ENCODE data around the gene RRAGC. TPM values are rescaled to one million over a fixed set of nuclear protein-coding genes. Genes with fewer than 3 reads are reported as not detected.

RRAGC gene
- total and polyA plus RNA-seq, 2 experiments from 2014 or later: 9.3 to 12.8 TPM

DNA sequence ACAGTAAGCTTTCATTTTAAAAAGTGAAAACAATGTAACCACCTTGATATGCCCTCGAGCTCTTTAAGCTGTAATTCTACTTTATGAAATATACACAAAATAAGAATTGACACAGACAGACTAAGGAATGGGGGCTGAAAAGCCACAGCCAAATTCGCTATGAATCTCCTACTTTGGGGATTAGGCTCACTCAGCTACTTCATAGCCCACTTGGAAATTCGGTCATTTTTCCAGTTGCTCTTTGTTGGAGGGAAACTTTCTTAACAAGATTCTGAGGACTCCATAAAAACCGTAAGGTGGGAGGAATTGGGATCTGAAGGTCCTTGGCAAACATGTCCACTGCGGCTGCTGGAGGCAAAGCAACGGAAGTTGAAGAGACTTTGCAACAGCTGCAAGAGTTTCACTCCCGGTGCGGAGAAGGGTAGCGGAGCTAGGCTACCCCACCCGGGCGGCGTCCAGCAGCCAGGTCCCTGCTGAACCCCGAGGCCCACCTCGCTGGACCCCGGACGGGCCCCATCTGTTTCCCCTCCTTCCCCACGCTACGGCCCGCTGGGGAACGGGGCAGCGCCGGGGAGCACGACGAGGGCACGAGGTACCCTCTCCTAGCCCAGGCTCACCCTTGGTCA, 12.9 kb upstream of the RRAGC start (continued):
- TF ChIP-seq, protein P1, sequence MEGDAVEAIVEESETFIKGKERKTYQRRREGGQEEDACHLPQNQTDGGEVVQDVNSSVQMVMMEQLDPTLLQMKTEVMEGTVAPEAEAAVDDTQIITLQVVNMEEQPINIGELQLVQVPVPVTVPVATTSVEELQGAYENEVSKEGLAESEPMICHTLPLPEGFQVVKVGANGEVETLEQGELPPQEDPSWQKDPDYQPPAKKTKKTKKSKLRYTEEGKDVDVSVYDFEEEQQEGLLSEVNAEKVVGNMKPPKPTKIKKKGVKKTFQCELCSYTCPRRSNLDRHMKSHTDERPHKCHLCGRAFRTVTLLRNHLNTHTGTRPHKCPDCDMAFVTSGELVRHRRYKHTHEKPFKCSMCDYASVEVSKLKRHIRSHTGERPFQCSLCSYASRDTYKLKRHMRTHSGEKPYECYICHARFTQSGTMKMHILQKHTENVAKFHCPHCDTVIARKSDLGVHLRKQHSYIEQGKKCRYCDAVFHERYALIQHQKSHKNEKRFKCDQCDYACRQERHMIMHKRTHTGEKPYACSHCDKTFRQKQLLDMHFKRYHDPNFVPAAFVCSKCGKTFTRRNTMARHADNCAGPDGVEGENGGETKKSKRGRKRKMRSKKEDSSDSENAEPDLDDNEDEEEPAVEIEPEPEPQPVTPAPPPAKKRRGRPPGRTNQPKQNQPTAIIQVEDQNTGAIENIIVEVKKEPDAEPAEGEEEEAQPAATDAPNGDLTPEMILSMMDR (conservative IDR thresholded peaks at IDR 0.05; ENCODE audit: low read depth in 2 of 2): no peak
- no peak for TF ChIP-seq POLR2AphosphoS5 (IDR thresholded peaks at IDR 0.05; ENCODE audit: low read depth)
- no peak for TF ChIP-seq ZNF331 (CRISPR knock-in tag; IDR thresholded peaks at IDR 0.05; ENCODE audit: low read depth)
- TF ChIP-seq EZH2 (IDR thresholded peaks at IDR 0.05; ENCODE audit: low read depth, unreplicated experiment): no peak
- TF ChIP-seq STAT1 (IDR thresholded peaks at IDR 0.05; ENCODE audit: unreplicated experiment): no peak
- TF ChIP-seq, protein P2, sequence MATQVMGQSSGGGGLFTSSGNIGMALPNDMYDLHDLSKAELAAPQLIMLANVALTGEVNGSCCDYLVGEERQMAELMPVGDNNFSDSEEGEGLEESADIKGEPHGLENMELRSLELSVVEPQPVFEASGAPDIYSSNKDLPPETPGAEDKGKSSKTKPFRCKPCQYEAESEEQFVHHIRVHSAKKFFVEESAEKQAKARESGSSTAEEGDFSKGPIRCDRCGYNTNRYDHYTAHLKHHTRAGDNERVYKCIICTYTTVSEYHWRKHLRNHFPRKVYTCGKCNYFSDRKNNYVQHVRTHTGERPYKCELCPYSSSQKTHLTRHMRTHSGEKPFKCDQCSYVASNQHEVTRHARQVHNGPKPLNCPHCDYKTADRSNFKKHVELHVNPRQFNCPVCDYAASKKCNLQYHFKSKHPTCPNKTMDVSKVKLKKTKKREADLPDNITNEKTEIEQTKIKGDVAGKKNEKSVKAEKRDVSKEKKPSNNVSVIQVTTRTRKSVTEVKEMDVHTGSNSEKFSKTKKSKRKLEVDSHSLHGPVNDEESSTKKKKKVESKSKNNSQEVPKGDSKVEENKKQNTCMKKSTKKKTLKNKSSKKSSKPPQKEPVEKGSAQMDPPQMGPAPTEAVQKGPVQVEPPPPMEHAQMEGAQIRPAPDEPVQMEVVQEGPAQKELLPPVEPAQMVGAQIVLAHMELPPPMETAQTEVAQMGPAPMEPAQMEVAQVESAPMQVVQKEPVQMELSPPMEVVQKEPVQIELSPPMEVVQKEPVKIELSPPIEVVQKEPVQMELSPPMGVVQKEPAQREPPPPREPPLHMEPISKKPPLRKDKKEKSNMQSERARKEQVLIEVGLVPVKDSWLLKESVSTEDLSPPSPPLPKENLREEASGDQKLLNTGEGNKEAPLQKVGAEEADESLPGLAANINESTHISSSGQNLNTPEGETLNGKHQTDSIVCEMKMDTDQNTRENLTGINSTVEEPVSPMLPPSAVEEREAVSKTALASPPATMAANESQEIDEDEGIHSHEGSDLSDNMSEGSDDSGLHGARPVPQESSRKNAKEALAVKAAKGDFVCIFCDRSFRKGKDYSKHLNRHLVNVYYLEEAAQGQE (IDR thresholded peaks at IDR 0.05; ENCODE audit: unreplicated experiment): no peak
- no peak for TF ChIP-seq NANOG (IDR thresholded peaks at IDR 0.05; ENCODE audit: borderline replicate concordance)
- TF ChIP-seq CREB1 (CRISPR knock-in tag; IDR thresholded peaks at IDR 0.05; ENCODE audit: low read depth): no peak
- TF ChIP-seq EZH2phosphoT487 (IDR thresholded peaks at IDR 0.05; ENCODE audit: unreplicated experiment): no peak

DNA sequence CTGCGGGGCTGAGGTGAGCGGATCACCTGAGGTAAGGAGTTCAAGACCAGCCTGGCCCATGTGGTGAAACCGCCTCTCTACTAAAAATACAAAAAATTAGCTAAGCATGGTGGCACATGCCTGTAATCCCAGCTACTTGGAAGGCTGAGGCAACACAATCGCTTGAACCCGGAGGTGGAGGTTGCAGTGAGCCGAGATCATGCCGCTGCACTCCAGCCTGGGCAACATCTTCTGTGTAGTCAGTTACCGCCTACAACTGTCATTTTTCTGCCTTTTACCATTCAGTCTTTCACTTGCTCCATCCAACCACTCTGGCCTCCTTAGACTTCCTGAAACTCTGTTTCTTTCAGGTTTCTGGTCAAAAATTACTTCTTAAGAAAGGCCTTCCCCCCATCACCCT, 11.4 kb upstream of the RRAGC start:
- Histone ChIP-seq H3K36me3 (ENCODE audit: insufficient read depth) (no peaks in the 10 kb centered on the region), H3K4me3 (no peak overlapping the region), H2AFZ (no peak overlapping the region), H3K4me1 (ENCODE audit: insufficient read depth) (peaks cover 12% of the 10 kb centered on the region), H4K20me1 (replicated peaks; ENCODE audit: insufficient read depth) (no peaks in the 10 kb centered on the region; the same call in 1 of the 2 replicates), H3K27me3 (ENCODE audit: insufficient read depth) (no peaks in the 10 kb centered on the region), H3K9me2 (ENCODE audit: insufficient read depth) (no peaks in the 10 kb centered on the region), H3K4me2 (no peak overlapping the region), H3K79me2 (replicated peaks; ENCODE audit: insufficient read depth) (peaks cover 27% of the 10 kb centered on the region), H3K27ac (ENCODE audit: low read depth) (no peak overlapping the region), H3F3A (replicated peaks; ENCODE audit: low read depth) (peaks cover 4% of the 10 kb centered on the region; the same call in 1 of the 2 replicates)
- no peak for TF ChIP-seq POLR2AphosphoS5 (IDR thresholded peaks at IDR 0.05; ENCODE audit: low read depth)
- TF ChIP-seq, protein P3, sequence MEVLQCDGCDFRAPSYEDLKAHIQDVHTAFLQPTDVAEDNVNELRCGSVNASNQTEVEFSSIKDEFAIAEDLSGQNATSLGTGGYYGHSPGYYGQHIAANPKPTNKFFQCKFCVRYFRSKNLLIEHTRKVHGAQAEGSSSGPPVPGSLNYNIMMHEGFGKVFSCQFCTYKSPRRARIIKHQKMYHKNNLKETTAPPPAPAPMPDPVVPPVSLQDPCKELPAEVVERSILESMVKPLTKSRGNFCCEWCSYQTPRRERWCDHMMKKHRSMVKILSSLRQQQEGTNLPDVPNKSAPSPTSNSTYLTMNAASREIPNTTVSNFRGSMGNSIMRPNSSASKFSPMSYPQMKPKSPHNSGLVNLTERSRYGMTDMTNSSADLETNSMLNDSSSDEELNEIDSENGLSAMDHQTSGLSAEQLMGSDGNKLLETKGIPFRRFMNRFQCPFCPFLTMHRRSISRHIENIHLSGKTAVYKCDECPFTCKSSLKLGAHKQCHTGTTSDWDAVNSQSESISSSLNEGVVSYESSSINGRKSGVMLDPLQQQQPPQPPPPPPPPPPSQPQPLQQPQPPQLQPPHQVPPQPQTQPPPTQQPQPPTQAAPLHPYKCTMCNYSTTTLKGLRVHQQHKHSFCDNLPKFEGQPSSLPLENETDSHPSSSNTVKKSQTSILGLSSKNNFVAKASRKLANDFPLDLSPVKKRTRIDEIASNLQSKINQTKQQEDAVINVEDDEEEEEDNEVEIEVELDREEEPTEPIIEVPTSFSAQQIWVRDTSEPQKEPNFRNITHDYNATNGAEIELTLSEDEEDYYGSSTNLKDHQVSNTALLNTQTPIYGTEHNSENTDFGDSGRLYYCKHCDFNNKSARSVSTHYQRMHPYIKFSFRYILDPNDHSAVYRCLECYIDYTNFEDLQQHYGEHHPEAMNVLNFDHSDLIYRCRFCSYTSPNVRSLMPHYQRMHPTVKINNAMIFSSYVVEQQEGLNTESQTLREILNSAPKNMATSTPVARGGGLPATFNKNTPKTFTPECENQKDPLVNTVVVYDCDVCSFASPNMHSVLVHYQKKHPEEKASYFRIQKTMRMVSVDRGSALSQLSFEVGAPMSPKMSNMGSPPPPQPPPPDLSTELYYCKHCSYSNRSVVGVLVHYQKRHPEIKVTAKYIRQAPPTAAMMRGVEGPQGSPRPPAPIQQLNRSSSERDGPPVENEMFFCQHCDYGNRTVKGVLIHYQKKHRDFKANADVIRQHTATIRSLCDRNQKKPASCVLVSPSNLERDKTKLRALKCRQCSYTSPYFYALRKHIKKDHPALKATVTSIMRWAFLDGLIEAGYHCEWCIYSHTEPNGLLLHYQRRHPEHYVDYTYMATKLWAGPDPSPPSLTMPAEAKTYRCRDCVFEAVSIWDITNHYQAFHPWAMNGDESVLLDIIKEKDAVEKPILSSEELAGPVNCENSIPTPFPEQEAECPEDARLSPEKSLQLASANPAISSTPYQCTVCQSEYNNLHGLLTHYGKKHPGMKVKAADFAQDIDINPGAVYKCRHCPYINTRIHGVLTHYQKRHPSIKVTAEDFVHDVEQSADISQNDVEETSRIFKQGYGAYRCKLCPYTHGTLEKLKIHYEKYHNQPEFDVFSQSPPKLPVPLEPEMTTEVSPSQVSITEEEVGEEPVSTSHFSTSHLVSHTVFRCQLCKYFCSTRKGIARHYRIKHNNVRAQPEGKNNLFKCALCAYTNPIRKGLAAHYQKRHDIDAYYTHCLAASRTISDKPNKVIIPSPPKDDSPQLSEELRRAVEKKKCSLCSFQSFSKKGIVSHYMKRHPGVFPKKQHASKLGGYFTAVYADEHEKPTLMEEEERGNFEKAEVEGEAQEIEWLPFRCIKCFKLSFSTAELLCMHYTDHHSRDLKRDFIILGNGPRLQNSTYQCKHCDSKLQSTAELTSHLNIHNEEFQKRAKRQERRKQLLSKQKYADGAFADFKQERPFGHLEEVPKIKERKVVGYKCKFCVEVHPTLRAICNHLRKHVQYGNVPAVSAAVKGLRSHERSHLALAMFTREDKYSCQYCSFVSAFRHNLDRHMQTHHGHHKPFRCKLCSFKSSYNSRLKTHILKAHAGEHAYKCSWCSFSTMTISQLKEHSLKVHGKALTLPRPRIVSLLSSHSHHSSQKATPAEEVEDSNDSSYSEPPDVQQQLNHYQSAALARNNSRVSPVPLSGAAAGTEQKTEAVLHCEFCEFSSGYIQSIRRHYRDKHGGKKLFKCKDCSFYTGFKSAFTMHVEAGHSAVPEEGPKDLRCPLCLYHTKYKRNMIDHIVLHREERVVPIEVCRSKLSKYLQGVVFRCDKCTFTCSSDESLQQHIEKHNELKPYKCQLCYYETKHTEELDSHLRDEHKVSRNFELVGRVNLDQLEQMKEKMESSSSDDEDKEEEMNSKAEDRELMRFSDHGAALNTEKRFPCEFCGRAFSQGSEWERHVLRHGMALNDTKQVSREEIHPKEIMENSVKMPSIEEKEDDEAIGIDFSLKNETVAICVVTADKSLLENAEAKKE (CRISPR knock-in tag; IDR thresholded peaks at IDR 0.05): no peak
- TF ChIP-seq NANOG (IDR thresholded peaks at IDR 0.05; ENCODE audit: borderline replicate concordance): no peak
- TF ChIP-seq ZNF331 (CRISPR knock-in tag; IDR thresholded peaks at IDR 0.05; ENCODE audit: low read depth): no peak
- TF ChIP-seq ZNF114 (CRISPR knock-in tag; IDR thresholded peaks at IDR 0.05): no peak
- Mint-ChIP-seq H3K4me1 (peaks cover 12% of the 10 kb centered on the region), H3K27ac (no peak overlapping the region), H3K9me3 (no peaks in the 10 kb centered on the region; the same call in 2 of the 3 replicates), H3K27me3 (ENCODE audit: insufficient read depth, low read depth, poor library complexity) (peaks cover 7% of the 10 kb centered on the region), H3K4me3 (no peak overlapping the region), H3K36me3 (ENCODE audit: low read depth) (peaks cover 5% of the 10 kb centered on the region; the same call in 2 of the 3 replicates)
- no peak for ATAC-seq
- DNase-seq (ENCODE audit: low spot score): no peak
